Suprapubic skin (tissue), 4 donors: ENCODE data around the gene DGUOK. TPM values are rescaled to one million over a fixed set of nuclear protein-coding genes. Genes with fewer than 3 reads are reported as not detected.

Experiments
- DNase-seq, 2 donors: peaks; one replicate each; pipeline ENCODE4 v3.0.0-alpha.2; 2019; ENCODE audit warnings: low spot score in 2 of 2
- H3K27ac ChIP-seq: fragments of 200-600 bp; sonication (generic); one replicate; pipeline ENCODE4 v1.5.1; 2019
- H3K27me3 ChIP-seq: fragments of 200-600 bp; sonication (generic); one replicate; pipeline ENCODE4 v1.5.1; 2019
- H3K36me3 ChIP-seq: fragments of 200-600 bp; sonication (generic); one replicate; pipeline ENCODE4 v1.5.1; 2019
- H3K4me1 ChIP-seq: fragments of 200-600 bp; sonication (generic); one replicate; pipeline ENCODE4 v1.5.1; 2019
- H3K4me3 ChIP-seq: fragments of 200-600 bp; sonication (generic); one replicate; pipeline ENCODE4 v1.5.1; 2019; ENCODE audit warnings: mild to moderate bottlenecking
- H3K9me3 ChIP-seq: fragments of 200-600 bp; sonication (generic); one replicate; pipeline ENCODE4 v1.5.1; 2019
- EP300 ChIP-seq: sonication (generic); formaldehyde crosslinking; IDR thresholded peaks from one replicate; pipeline ENCODE4 v1.6.1; 2017; ENCODE audit warnings: antibody characterized with exemption
- POLR2A ChIP-seq, 2 donors: fragments of 450-650 bp; IDR thresholded peaks; one replicate each; pipeline ENCODE4 v1.6.1; 2017; ENCODE audit warnings: antibody characterized with exemption in 2 of 2, mild to moderate bottlenecking in 2 of 2, moderate library complexity in 2 of 2
- POLR2AphosphoS5 ChIP-seq, 3 donors: sonication (generic); formaldehyde crosslinking; IDR thresholded peaks; one replicate each; pipeline ENCODE4 v1.6.1; 2017; ENCODE audit warnings: antibody characterized with exemption in 3 of 3
- WGBS: methylation state at CpG from one replicate; pipeline ENCODE4 v1.1.5; 2018; 5-methylcytosine and 5-hydroxymethylcytosine counted together
- total RNA-seq, 4 donors: library from RNA; depleted of rRNA; stranded (reverse); fragments of >200 nt; gene quantifications; one replicate each; pipeline ENCODE4 v1.1.0, GENCODE V29; 2016
- TF ChIP-seq, protein P1 (sequence below), 2 donors: fragments of 200-600 bp in 1 of 2; fragments of 450-650 bp in 1 of 2; sonication (generic) in 1 of 2; IDR thresholded peaks; one replicate each; pipeline ENCODE4 v1.5.1; 2016 to 2019; ENCODE audit warnings: antibody characterized with exemption in 2 of 2, mild to moderate bottlenecking in 1 of 2, moderate library complexity in 1 of 2

Gene DGUOK
- total RNA-seq, 4 donors from 2014 or later = 26.2 to 74.9 (median 48.1) TPM

DNA sequence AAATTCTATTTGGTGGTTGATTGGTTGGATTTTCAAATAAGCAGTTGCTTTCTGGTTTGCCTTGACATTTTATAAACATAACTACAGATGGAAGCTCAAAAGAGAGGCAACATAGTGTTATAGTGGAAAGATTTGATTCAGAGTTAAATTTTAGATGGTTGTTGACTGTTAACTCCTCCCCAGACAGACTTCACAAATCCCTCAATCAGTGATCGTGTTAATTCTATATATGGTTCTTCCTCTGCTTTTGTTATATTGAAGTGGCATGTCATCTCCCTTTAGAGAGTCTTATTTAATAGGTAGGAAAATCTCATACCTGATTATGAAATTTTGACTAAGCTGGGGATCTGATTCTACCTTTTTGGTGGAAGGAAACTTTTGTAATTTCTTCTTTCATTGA is 19.5 kb downstream of the DGUOK start:
- DNase-seq = no peak

DNA sequence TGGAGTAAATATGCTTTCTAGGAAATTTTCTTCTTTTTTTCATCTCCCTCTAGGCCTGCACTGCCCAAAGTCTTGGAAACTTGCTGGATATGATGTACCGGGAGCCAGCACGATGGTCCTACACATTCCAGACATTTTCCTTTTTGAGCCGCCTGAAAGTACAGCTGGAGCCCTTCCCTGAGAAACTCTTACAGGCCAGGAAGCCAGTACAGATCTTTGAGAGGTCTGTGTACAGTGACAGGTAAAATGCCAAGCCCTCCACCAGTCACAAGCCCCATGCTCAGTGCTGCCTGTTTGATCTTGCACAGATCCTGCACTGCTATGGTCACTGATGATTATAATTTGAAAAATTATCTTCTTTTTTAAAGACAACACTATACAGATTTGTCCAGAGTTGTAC is 20.0 kb downstream of the DGUOK start:
- DNase-seq = no peak
- TF ChIP-seq, protein P1, sequence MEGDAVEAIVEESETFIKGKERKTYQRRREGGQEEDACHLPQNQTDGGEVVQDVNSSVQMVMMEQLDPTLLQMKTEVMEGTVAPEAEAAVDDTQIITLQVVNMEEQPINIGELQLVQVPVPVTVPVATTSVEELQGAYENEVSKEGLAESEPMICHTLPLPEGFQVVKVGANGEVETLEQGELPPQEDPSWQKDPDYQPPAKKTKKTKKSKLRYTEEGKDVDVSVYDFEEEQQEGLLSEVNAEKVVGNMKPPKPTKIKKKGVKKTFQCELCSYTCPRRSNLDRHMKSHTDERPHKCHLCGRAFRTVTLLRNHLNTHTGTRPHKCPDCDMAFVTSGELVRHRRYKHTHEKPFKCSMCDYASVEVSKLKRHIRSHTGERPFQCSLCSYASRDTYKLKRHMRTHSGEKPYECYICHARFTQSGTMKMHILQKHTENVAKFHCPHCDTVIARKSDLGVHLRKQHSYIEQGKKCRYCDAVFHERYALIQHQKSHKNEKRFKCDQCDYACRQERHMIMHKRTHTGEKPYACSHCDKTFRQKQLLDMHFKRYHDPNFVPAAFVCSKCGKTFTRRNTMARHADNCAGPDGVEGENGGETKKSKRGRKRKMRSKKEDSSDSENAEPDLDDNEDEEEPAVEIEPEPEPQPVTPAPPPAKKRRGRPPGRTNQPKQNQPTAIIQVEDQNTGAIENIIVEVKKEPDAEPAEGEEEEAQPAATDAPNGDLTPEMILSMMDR (IDR thresholded peaks at IDR 0.05) = no peak
- no peak for TF ChIP-seq EP300
- TF ChIP-seq POLR2AphosphoS5 (IDR thresholded peaks at IDR 0.05) = no peak
- TF ChIP-seq POLR2A (IDR thresholded peaks at IDR 0.05) = no peak
- no peaks in the 10 kb centered on the region for H3K4me1 ChIP-seq
- 77% methylated on average over 3 of the region's 3 CpGs for WGBS
- H3K4me3 ChIP-seq = no peak overlapping the region
- peaks cover 59% of the 10 kb centered on the region for H3K36me3 ChIP-seq
- no peak overlapping the region for H3K27ac ChIP-seq
- H3K27me3 ChIP-seq = no peaks in the 10 kb centered on the region
- H3K9me3 ChIP-seq = no peaks in the 10 kb centered on the region

More for the DNA sequence above, 19.5 kb downstream of the DGUOK start:
- TF ChIP-seq POLR2A (IDR thresholded peaks at IDR 0.05) (no peak), POLR2AphosphoS5 (IDR thresholded peaks at IDR 0.05) (no peak), EP300 (no peak)
- TF ChIP-seq, protein P1 (IDR thresholded peaks at IDR 0.05) = no peak
- Histone ChIP-seq H3K36me3 (peaks cover 55% of the 10 kb centered on the region), H3K9me3 (no peaks in the 10 kb centered on the region), H3K4me3 (no peak overlapping the region), H3K4me1 (no peaks in the 10 kb centered on the region), H3K27me3 (no peaks in the 10 kb centered on the region), H3K27ac (no peak overlapping the region)
- WGBS = 76% methylated on average over 1 of the region's 1 CpG

DNA sequence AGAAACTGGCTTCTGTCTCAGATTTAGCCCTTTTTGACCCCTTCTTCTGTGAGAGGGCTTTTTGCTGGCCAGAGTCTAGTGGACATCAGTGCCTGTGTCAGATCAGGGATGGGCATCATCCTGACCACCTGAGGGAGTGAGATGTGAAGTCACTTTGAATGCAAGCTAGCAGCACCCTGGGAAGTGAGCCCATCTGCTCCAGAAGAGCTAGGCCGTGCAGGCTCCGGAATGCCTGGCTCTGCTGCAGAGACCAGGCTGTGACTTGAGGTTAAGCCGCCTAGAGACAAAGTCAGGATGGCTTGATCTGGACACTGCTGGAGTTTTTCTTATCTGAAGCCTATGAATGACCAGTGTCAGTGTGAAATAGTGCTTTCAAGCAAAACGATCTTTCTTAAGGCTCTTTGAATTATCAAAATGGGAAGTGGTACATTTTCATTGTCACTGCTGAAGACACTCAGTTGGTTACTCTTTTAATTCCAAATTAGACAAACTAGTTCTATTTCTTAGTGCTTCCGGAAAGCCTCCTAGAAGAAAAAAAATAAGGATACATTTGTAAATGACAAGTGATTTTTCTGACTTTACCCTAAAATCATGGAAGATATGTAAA is 20.8 kb downstream of the DGUOK start:
- no peak for DNase-seq
- Histone ChIP-seq H3K4me1 (no peaks in the 10 kb centered on the region), H3K4me3 (no peak overlapping the region), H3K9me3 (no peaks in the 10 kb centered on the region), H3K36me3 (peaks cover 68% of the 10 kb centered on the region), H3K27ac (no peak overlapping the region), H3K27me3 (no peaks in the 10 kb centered on the region)
- 93% methylated on average over 5 of the region's 5 CpGs for WGBS
- no peak for TF ChIP-seq POLR2AphosphoS5 (IDR thresholded peaks at IDR 0.05)
- TF ChIP-seq POLR2A (IDR thresholded peaks at IDR 0.05) = no peak
- no peak for TF ChIP-seq EP300
- TF ChIP-seq, protein P1 (IDR thresholded peaks at IDR 0.05) = no peak

DNA sequence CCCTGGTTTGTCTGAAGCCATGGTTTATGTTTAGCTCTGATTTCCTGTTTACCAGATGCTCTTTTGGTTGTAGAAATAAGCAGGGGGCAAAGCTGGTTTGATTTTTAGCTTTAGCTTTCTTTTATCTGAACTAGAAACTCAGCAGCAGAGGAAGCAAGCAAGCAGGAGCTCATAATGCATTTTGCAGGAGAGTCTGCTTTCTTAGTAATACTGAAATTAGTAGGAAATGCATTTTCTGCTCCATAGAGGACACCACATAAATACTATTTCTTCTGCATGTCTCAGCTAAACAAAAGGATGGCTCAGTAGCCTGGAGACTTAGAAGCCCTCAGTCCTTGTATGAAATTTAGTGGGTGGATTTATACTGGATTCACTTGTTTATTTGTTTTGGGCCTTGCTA is 23.1 kb downstream of the DGUOK start:
- Histone ChIP-seq H3K27ac (no peak overlapping the region), H3K36me3 (peaks cover 84% of the 10 kb centered on the region)
- no peak for TF ChIP-seq POLR2AphosphoS5 (IDR thresholded peaks at IDR 0.05)
- TF ChIP-seq POLR2A (IDR thresholded peaks at IDR 0.05) = no peak

DNA sequence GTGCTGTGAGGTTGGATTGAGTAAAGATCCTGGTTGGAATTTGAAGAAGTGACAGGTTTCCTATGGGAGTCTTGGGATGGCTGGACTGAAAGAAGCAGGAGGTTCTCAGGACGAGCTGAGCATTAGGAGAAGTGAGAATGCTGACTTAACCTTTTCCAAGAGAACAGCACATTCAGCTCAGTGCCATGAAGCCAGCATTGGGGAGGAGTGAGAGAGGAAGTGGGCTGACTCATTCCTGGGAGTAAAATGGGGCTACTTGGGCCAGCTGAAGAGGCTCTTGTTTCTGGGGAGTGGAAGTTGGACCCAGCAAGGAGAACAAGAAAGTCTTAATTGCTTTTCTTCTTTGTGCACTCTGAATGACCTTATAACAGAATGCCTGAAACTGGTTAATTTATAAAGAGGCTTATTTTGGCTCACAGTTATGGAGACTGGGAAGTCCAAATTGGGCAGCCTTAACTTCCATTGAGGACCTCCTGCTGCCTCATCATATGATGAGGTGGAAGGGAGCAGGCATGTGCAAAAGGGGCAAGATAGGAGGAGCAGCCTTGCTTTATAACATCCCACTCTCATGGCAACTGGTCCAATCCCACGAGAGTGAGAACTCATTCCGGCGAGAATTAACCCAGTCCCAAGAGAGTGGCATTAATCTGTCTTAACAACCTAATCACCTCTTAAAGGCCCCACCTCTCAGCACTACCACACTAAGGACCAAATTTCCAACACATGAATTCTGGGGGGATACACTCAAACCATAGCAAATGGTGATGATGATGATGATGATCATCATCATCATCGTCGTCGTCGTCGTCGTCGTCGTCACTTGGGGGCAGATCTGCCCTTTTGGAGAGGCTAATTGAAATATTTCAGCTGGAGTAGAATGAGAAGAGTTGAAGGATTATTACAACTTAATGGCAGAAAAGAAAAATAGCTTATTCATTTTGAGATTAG is 26.1 kb downstream of the DGUOK start:
- peaks cover 92% of the 10 kb centered on the region for H3K36me3 ChIP-seq
- WGBS = 81% methylated on average over 12 of the region's 12 CpGs
- H3K27me3 ChIP-seq = no peaks in the 10 kb centered on the region
- TF ChIP-seq POLR2A (IDR thresholded peaks at IDR 0.05) (no peak), POLR2AphosphoS5 (IDR thresholded peaks at IDR 0.05) (no peak), EP300 (no peak)
- TF ChIP-seq, protein P1 (IDR thresholded peaks at IDR 0.05) = no peak
- no peaks in the 10 kb centered on the region for H3K4me1 ChIP-seq
- DNase-seq = no peak
- no peak overlapping the region for H3K27ac ChIP-seq
- no peak overlapping the region for H3K4me3 ChIP-seq
- no peaks in the 10 kb centered on the region for H3K9me3 ChIP-seq

More for the DNA sequence above, 23.1 kb downstream of the DGUOK start:
- Histone ChIP-seq H3K4me3 (no peak overlapping the region), H3K27me3 (no peaks in the 10 kb centered on the region), H3K9me3 (no peaks in the 10 kb centered on the region), H3K4me1 (no peaks in the 10 kb centered on the region)
- DNase-seq = no peak
